Measurements from ENCODE around the gene KRTAP10-4. TPM values are rescaled to one million over a fixed set of nuclear protein-coding genes. Genes with fewer than 3 reads are reported as not detected.
"Not testable (repeated sequence)": the region's sequence is repeated elsewhere in the genome, so short reads cannot be mapped to it uniquely, and the experiment has no call there.

The KRTAP10-4 gene
- total RNA-seq, 1 donor from 2014 or later: not detected

DNA sequence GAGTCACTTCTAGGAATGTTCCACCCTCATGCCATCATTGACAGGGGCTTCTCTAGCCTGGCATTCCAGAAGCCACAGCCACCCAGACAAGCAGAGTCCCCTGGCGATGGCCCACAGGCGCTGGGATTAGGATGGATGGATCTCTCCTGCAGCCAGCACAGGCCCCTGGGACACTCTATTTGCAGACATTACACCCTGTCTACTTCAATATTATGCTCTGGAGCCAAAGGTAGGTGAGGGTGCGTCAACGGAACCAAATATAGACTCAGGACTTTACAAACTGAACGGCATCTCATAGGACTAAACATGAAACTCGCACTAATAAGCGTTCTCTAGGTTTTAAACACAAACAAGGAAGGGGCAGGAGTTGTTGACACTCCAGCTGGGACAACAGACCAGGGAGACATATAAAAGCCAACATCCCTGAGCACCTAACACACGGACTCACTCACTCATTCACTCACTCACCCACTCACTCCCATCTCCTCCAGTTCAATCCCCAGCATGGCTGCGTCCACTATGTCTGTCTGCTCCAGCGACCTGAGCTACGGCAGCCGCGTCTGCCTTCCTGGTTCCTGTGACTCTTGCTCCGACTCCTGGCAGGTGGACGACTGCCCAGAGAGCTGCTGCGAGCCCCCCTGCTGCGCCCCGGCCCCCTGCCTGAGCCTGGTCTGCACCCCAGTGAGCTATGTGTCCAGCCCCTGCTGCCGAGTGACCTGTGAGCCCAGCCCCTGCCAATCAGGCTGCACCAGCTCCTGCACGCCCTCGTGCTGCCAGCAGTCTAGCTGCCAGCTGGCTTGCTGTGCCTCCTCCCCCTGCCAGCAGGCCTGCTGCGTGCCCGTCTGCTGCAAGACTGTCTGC, 26.8 kb downstream of the KRTAP10-4 start, which contains the start of gene KRTAP10-7:
TSS of gene KRTAP10-7 (plus strand) at position 480 of the 861 bp plus-strand sequence. CDS start at position 505, 25 bp downstream.
- DNase-seq: not testable (repeated sequence)

DNA sequence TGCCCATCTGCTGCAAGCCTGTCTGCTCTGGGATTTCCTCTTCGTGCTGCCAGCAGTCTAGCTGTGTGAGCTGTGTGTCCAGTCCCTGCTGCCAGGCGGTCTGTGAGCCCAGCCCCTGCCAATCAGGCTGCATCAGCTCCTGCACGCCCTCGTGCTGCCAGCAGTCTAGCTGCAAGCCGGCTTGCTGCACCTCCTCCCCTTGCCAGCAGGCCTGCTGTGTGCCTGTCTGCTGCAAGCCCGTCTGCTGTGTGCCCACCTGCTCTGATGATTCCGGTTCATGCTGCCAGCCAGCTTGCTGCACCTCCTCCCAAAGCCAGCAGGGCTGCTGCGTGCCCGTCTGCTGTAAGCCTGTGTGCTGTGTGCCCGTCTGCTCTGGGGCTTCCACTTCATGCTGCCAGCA, 27.6 kb downstream of the KRTAP10-4 start:
- DNase-seq: not testable (repeated sequence)

DNA sequence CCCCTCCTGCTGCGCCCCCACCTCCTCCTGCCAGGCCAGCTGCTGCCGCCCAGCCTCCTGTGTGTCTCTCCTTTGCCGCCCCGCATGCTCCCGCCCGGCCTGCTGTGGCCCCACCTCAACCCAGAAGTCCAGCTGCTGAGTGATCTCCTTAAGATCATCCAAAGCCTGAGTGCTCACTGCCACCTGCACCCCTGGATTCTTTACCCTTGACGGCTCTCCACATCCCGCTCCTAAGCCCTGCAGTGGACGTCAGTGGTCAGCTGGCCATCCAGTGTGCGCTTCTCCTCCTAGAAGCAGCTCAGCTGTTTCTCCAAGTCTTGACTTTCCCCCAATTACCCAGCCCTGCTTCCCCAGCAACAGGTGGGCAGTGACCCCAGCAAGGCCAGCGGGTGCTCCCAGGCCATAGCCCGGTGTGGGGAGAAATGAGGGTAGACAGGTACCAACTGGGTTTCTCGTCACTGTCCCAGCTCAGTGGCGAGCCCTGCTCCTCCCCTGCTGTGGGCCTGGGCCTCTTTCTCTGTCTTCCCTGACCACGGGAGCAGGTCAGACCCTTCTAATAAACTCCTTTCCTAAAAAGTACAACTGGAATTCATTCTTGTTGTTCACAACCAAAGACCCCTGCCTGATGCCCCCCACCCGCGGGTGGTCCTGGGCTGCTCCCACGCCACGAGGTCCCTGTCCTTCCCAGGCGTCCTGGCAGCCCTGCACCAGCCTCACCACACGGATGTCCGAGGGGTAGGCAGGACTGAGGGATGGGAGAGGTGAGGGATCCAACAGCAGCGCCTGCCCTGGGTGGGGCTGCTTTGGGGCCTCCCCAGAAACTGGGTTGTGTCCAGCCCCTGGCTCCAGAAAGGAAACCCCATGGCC, 28.3 kb downstream of the KRTAP10-4 start:
- DNase-seq: no peak

DNA sequence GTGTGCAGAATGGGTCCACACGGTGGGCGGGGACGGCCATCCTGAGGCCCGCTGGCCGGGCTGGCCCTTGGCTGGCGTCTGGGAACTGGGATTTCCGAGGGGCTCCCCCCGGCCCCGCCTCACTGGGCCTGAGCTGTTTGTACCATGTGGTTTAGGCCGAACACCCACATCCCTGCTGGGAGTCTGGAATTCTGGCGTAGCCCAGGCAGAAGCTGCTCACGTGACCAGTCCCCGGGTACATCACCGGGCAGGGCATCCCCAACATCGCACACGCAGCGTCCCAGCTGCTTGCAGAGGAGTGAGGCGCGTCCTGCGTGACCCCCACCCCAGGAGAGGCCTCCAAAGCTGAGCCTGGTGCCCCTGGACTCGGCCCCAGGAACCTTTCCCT, 28.9 kb downstream of the KRTAP10-4 start:
- DNase-seq: no peak

DNA sequence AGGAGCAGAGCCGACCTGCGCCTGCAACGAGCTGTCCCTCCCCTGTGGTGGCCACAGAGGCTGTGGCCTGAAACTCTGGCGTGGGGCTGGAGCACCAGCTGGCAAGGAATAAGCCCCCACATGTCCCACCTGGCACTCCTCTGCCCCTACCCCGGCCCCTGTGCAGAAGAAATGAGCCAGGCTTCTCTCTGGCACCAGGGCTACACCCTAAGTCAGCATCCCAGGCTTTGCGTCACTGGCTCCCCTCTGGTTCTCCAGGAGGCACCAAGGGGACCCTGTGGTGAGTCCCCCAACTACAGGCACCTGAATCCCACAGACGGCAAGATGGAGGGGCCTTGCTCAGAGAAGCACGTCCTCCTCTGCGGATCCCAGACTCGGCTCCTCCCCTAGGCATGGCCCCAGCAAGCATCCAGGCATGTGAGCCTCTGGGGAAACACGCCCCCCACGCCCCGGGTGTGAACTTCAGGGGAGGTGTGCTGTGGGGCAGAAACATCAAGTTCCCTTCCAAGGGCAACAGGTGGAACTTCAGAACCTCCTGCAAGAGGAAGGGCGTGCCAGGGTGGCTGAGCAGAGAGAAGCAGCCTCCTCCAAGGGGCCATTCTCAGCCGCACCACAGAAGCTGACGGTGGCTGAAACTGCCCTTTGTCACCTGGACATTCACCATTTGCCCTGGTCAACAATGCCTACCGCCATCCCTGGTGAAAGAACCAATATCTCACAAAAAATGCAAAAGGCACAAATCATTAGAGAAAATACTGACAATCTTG, 29.8 kb downstream of the KRTAP10-4 start:
- no peak for DNase-seq

DNA sequence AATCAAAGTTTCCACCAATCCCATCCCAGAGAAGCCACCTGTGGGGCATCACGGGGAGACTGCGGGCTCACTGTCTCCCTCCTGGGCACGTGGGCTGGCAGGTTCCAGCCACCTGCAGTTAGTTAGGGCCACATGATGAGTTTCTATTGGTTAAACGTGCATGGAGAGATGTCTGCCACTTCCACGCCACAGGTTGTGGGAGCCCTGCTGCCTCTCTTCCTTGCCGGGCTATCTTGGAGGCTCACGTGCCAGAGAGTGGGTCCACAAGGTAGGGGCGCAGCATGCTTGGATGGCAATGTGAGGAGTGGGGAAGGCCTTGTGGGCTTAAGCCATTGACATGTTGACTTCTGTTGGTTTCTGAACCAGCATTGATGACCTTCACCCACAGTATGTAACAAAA, 30.4 kb downstream of the KRTAP10-4 start:
- no peak for DNase-seq

DNA sequence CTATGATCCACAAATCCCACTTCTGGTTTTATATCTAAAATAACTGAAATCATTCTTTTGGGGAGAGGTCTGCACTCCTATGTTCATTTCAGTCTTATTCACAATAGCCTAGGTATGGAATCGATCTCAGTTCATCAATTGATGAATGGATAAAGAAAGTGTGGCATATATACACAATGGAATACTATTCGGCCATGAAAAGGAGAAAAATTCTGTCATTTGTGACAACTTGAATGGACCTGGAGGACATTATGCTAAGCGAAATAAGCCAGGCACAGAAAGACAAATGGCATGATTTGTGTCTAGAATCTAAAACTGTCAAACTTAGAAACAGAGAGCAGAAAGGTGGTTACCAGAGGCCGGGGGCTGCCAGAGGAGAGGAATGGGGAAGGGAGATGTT, 33.0 kb downstream of the KRTAP10-4 start:
- no peak for DNase-seq

DNA sequence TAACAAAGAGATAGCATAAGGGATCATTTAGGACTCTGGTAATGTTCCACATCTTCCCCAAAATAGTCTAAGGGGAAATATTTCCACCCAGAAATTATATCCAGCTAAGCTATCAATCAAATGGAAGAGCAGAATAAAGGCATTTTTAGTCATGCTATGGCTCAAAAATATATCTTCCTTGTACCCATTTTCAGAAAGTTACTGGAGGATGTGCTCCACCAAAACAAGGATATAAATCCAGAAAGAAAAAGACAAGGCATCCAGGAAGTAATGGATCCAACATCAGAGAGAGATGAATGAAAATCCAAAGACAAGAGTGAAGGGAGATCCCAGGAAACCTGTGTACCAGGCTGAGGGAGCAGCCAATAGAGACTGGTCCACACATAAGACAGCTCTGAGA, 35.7 kb downstream of the KRTAP10-4 start:
- DNase-seq: no peak

DNA sequence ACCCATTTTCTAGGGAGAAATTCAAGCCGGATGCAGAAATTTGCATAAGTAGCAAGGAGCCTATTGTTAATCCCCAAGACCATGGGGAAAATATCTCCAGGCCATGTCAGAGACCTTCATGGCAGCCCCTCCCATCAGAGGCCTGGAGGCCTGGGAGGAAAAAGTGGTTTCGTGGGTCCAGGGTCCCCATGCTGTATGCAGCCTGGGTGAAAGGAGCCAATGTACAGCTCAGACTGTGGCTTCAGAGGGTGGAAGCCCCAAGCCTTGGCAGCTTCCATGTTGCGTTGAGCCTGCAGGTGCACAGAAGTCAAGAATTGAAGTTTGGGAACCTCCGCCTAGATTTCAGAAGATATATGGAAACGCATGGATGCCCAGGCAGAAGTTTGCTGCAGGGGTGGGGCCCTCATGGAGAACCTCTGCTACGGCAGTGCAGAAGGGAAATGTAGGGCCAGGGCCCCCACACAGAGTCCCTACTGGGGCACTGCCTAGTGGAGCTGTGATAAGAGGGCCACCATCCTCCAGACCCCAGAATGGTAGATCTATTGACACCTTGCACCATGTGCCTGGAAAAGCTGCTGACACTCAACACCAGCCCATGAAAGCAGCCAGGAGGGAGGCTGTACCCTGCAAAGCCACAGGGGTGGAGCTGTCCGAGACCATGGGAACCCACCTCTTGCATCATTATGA, 36.8 kb downstream of the KRTAP10-4 start:
- DNase-seq: not testable (repeated sequence)

DNA sequence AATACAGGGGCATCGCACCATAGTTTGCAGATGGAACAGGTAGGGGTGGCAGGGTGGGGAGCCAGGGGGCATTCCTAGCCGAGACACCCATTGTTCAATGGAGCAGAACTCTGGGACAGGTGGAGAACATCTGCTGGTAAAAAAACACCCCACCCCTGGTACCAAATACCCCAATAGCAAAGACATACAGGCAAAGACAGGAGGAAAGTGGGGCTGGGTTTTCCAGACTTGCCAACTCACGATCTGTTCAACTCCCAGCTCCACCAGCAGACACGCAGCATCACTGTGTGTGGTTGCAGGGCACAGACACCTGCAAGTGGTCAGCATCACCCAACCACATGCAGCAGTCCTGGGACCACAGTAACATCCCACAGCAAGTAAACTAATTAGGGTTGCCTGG, 38.0 kb downstream of the KRTAP10-4 start:
- DNase-seq: no peak

DNA sequence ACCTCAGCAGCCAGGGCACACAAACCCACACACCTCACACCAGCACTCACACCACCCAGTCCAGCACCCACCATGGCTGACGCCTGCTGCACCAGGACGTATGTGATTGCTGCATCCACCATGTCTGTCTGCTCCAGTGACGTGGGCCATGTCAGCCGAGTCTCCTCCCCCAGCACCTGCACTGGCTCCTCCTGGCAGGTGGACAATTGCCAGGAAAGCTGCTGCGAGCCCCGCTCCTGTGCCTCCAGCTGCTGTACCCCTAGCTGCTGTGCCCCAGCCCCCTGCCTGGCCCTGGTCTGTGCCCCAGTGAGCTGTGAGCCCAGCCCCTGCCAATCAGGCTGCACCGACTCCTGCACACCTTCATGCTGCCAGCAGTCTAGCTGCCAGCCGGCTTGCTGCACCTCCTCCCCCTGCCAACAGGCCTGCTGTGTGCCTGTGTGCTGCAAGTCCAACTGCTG, 38.5 kb downstream of the KRTAP10-4 start, which contains the start of gene KRTAP10-8:
TSS of gene KRTAP10-8 (plus strand) at position 51 of the 458 bp plus-strand sequence. CDS start at position 73, 22 bp downstream.
- DNase-seq: no peak

DNA sequence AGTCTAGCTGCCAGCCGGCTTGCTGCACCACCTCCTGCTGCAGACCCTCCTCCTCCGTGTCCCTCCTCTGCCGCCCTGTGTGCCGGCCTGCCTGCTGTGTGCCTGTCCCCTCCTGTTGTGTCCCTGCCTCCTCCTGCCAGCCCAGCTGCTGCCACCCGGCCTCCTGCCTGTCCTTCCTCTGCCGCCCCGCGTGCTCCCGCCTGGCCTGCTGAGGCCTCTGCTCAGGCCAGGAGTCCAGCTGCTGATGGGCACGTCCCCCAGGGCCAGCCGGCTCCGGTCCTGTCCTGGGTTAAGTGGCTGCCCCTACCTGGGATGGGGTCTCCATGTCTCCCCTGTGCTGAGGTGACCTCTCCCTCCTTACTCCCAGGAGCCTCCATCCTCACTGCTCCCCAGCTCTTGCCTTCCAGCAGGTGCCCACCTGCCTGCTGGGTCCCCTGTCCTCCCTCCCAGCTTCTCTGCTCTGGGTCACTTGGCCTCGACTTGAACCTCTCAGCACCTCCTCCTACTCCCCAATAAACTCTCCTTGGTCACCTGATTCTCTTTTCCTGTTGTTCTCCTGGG, 39.2 kb downstream of the KRTAP10-4 start:
- no peak for DNase-seq

DNA sequence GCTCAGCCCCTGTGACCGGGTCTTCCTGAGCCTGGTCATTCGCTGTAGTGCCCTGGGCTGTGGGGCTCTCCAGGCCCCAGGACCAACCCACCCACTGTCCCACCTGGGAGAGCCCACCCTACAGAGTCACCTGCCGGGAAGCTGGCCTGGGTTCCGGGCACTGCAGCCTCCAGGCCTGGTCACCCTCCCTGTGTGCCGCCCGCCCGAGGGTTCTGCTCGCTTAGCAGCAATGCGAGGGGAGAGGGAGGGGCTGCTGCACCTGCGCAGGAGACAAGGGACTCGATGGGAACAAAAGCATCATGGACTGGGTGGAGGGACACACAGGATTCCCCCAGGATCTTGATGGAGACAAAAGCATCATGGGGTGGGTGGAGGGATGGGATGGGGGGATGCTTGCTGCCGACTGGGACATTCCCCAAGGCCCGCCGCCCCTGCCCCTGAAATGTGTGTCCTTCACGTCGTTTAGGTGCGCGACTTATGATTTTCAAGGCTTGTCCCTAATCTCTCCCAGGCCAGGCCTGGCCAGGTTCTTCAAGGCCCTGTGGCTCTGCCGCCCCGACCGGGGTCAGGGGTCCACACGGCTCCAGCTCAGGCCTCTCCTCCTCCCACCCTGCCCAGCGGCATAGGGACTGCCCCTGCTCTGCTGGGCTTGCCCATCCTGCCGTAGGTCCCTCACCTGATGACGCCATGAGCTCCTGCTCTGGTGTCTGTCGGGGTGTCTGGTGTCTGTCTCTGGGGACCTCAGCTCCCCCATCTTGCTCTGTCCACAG, 40.0 kb downstream of the KRTAP10-4 start:
- DNase-seq: no peak

DNA sequence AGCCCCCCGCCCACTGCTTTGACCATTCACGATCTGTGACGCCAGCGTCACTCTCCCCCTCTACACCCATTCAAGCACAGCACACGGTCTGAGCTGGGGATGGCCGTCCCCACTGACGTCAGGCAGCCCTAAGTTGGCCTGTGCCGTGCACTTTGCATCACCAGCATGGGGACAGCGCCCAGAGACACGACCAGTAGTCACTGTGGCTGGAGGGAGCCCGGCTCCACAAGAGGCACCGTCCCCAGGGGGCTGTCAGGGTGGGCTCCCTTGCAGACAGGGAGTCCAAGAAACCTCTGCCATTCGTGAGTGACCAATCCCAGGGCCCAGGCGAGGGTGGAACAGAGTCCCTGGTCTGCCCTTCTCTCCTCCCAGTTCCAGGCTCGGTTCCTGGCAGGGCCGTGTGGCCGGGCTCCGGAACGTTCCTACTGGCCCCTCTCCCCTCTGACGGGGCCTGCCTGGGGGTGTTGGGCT, 40.7 kb downstream of the KRTAP10-4 start:
- no peak for DNase-seq

DNA sequence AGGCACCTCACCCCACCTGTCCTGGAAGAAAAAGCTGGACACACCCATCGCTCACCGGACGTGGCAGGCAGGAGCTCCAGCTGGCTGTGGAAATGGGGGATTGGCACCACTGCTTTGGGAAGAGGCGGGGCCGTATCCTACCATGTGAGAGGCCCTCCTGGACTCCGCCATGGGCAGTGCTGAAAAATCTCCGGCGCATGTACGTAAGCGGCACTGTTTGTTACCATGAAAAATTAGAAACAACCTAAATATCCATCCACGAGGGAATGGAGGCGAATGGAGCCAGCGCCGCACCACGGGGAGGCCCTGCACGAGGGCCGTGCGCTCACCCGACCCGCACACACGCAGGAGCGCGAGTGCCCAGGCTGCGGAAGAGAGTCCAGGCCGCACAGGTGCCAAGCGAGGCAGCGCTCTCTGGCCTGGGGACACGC, 41.4 kb downstream of the KRTAP10-4 start:
- no peak for DNase-seq

DNA sequence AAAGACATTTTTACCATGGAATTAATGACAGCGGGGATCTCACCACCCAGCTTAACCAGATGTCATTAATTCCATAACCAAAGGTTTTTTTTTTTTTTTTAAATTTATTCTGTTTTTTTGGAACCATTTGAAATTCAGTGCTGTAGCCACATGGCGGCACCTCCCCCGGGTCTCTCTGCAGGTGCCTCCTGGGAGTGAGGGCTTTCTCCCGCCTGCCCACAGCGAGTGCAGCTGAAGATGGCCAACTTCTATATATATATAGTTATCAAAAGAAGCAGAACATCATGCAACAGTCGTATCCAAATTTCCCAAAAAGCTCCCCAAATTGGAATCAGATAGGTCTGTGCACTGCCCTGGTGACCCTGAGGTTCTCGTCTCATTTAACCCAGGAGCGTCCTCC, 41.9 kb downstream of the KRTAP10-4 start:
- no peak for DNase-seq

DNA sequence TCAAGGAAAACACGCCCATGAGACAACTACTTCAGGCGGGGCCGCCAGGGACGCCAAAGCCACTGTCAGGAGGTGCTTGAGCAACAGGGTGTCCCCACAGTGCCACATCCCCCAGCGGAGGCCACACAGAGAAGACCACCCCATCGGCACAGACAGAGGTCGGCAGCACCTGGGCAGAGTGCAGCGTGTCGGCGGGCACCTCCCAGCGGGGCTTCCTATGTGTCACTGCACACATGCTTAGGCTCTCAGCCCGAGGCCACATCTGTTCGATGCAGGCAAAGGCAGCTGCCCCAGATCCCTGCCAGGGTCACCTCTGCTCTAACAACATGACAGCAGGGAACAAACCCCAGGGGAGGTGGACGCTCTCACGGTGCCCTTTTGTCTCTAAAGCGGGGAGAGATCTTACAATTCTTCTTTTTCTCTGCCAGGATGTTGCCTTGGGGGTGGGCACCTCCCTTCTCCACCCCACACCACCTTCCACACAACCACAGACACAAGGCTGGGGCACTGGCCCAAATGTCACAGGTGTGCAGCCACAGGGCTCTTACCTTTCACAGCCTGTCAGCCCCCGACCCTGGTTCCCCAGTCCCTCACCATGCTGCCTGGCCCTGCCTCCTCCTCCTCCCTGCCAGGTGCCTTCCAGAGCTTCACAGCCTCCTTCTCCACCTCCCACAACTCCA, 42.5 kb downstream of the KRTAP10-4 start:
- no peak for DNase-seq

DNA sequence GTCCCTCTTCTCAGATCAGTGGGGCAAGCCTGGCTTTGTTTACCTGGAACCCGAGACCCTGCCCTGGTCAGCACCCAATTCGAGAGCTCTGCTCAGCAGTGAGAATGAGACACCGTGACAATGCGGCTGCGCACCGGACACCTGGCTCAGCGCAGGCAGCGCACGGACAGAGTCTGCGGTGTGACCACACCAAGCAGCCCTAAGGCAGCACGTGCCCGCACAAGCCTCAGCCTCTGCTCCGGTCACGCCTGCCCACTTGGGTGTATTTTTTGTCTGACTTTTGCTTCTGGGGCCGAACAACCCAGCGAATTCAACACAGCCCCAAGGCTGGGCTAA, 43.0 kb downstream of the KRTAP10-4 start:
- DNase-seq: no peak

DNA sequence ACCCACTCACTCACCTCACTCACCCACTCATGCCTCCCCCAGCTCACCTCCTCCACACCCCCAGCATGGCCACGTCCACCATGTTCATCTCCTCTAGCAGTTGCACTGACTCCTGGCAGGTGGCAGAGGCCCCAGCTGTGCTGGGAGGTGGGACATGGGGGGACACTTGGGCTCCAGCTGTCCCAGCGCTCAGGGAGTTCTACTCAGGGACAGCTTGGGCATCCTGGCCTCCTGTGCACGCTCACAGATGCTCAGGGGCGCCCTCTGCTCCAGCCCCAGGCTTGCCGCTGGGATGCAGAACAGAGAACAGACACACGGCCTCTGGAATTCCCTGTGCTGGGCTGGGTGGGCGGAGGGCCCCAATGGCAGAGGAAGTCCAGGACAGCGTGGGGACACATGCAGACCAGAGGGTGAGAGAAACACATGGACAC, 43.6 kb downstream of the KRTAP10-4 start:
- DNase-seq: no peak

DNA sequence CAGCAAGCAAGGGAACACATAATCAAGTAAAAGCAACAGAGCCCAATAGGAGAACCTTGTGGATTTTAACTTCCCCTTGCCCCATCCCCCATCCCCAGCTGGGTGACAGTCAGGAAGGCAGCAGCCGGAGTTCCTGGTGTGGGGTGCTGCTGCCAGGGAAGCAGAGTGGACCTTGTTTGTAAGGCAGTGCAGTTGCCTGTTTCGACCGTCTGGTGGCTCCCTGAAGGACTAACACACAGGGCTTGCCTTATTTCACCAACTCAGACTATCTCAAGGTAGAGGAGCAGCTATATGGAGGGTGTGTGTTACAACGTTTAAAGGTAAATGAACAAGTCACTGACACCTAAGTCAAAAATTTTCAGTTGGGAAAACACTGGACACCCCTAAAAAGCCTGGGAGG, 45.0 kb downstream of the KRTAP10-4 start:
- no peak for DNase-seq

Data from tongue (tissue), 2 donors.